Measurements from ENCODE around the gene ATRN. TPM values are rescaled to one million over a fixed set of nuclear protein-coding genes. Genes with fewer than 3 reads are reported as not detected.

Gene ATRN
- polyA plus RNA-seq, 1 donor from 2014 or later = 27.5 TPM

GRCh38 chr20:3651204-3651962 lies 180.6 kb downstream of the ATRN start:
- H3K79me2 ChIP-seq (replicated peaks; ENCODE audit: insufficient read depth, low read length) = no peaks in the 10 kb centered on the region
- no peaks in the 10 kb centered on the region for H3F3A ChIP-seq (ENCODE audit: insufficient read depth, low read length, poor library complexity, severe bottlenecking)
- H3K4me3 ChIP-seq (ENCODE audit: low read length) = no peak overlapping the region

GRCh38 chr20:3652221-3652620 lies 181.4 kb downstream of the ATRN start:
- H3K27me3 ChIP-seq (ENCODE audit: insufficient read depth, low read depth, low read length) = no peaks in the 10 kb centered on the region
- H3K36me3 ChIP-seq (ENCODE audit: insufficient read depth, low read length) = no peaks in the 10 kb centered on the region
- no peaks in the 10 kb centered on the region for H3K79me2 ChIP-seq (replicated peaks; ENCODE audit: insufficient read depth, low read length)
- no peaks in the 10 kb centered on the region for H4K20me1 ChIP-seq (ENCODE audit: insufficient read depth)
- no peak overlapping the region for H3K9ac ChIP-seq (ENCODE audit: low read length)
- H3F3A ChIP-seq (ENCODE audit: insufficient read depth, low read length, poor library complexity, severe bottlenecking) = no peaks in the 10 kb centered on the region
- no peaks in the 10 kb centered on the region for H3K9me3 ChIP-seq (ENCODE audit: low read length)
- no peak overlapping the region for H3K4me3 ChIP-seq (ENCODE audit: low read length)
- H2AFZ ChIP-seq (ENCODE audit: low read depth, low read length) = no peak overlapping the region
- no peaks in the 10 kb centered on the region for H3K9me2 ChIP-seq (ENCODE audit: insufficient read depth, low read length)
- no peak overlapping the region for H3K4me2 ChIP-seq (ENCODE audit: low read length)
- no peak overlapping the region for H3K27ac ChIP-seq (ENCODE audit: low read length)
- TF ChIP-seq EP300 (conservative IDR thresholded peaks at IDR 0.05; ENCODE audit: poor library complexity, severe bottlenecking) = no peak
- no peak for TF ChIP-seq EZH2 (IDR thresholded peaks at IDR 0.05; ENCODE audit: borderline replicate concordance, insufficient read depth, low read length, poor library complexity, severe bottlenecking)
- TF ChIP-seq RAD21 (conservative IDR thresholded peaks at IDR 0.05) = no peak
- TF ChIP-seq MXI1 (conservative IDR thresholded peaks at IDR 0.05; ENCODE audit: poor library complexity, severe bottlenecking) = no peak
- no peak for TF ChIP-seq TAF1 (IDR thresholded peaks at IDR 0.05; ENCODE audit: low read depth)
- TF ChIP-seq CTCF (IDR thresholded peaks at IDR 0.05; ENCODE audit: poor library complexity, severe bottlenecking) = no peak
- no peak for TF ChIP-seq POLR2AphosphoS5 (IDR thresholded peaks at IDR 0.05)

More at GRCh38 chr20:3651204-3651962, 180.6 kb downstream of the ATRN start:
- H3K9ac ChIP-seq (ENCODE audit: low read length) = no peak overlapping the region
- H3K9me2 ChIP-seq (ENCODE audit: insufficient read depth, low read length) = no peaks in the 10 kb centered on the region
- H4K20me1 ChIP-seq (ENCODE audit: insufficient read depth) = no peaks in the 10 kb centered on the region
- no peak overlapping the region for H2AFZ ChIP-seq (ENCODE audit: low read depth, low read length)
- H3K4me2 ChIP-seq (ENCODE audit: low read length) = no peak overlapping the region
- no peaks in the 10 kb centered on the region for H3K27me3 ChIP-seq (ENCODE audit: insufficient read depth, low read depth, low read length)
- H3K9me3 ChIP-seq (ENCODE audit: low read length) = no peaks in the 10 kb centered on the region
- no peaks in the 10 kb centered on the region for H3K36me3 ChIP-seq (ENCODE audit: insufficient read depth, low read length)
- TF ChIP-seq EZH2 (IDR thresholded peaks at IDR 0.05; ENCODE audit: borderline replicate concordance, insufficient read depth, low read length, poor library complexity, severe bottlenecking) (no peak), RAD21 (conservative IDR thresholded peaks at IDR 0.05) (no peak), POLR2AphosphoS5 (IDR thresholded peaks at IDR 0.05) (no peak), EP300 (conservative IDR thresholded peaks at IDR 0.05; ENCODE audit: poor library complexity, severe bottlenecking) (no peak), SMC3 (conservative IDR thresholded peaks at IDR 0.05; ENCODE audit: poor library complexity) (no peak), TAF1 (IDR thresholded peaks at IDR 0.05; ENCODE audit: low read depth) (no peak), CTCF (IDR thresholded peaks at IDR 0.05; ENCODE audit: poor library complexity, severe bottlenecking) (no peak), MXI1 (conservative IDR thresholded peaks at IDR 0.05; ENCODE audit: poor library complexity, severe bottlenecking) (no peak), REST (IDR thresholded peaks at IDR 0.05; ENCODE audit: borderline replicate concordance) (no peak)
- no peak overlapping the region for H3K27ac ChIP-seq (ENCODE audit: low read length)
